ENCODE measurements around the gene HEATR5A. TPM values are rescaled to one million over a fixed set of nuclear protein-coding genes. Genes with fewer than 3 reads are reported as not detected.

Gene HEATR5A
- total and polyA plus RNA-seq, 9 of the 15 experiments (the other 6 are each of a cell fraction or from before 2014, with no cell fraction given): 8.0 to 50.9 (median 23.0) TPM

DNA sequence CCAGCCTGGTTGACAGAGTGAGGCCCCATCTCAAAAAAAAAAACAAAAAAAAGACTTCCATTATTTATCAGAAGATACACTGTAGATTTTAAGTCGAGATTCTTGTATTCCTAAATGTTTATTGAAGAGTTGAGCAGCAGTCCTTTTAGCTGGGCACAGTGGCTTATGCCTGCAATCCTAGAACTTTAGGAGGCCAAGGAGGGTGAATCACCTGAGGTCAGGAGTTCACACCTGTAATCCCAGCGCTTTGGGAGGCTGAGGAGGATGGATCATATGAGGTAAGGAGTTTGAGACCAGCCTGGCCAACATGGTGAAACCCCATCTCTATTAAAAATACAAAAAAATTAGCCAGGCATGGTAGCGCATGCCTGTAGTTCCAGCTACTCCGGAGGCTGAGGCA is 57.6 kb downstream of the HEATR5A start:
- BruUV-seq (replicated peaks): no TSS peak
- FAIRE-seq: no peak
- no peak for ATAC-seq
- Histone ChIP-seq H4K20me1 (replicated peaks; ENCODE audit: control insufficient read depth, insufficient read depth, low read length) (no peaks in the 10 kb centered on the region), H3K9ac (ENCODE audit: insufficient read depth in 1 of 2, low read depth in 2 of 2, low read length in 2 of 2) (no peak overlapping the region), H3K36me3 (ENCODE audit: control insufficient read depth, insufficient read depth, low read length) (peaks cover 14% of the 10 kb centered on the region; the same call in 2 of the 3 replicates), H3K9me1 (ENCODE audit: control insufficient read depth, insufficient read depth, low read length) (no peaks in the 10 kb centered on the region), H3K4me1 (replicated peaks in 1 of 2; ENCODE audit: control insufficient read depth in 2 of 2, insufficient read depth in 2 of 2, low read length in 2 of 2) (no peaks in the 10 kb centered on the region), H3K9me3 (replicated peaks; ENCODE audit: control insufficient read depth, insufficient read depth, low read depth, low read length) (no peaks in the 10 kb centered on the region), H3K79me2 (ENCODE audit: control insufficient read depth, insufficient read depth, low read length) (no peaks in the 10 kb centered on the region), H3K4me2 (ENCODE audit: insufficient read depth, low read length) (no peak overlapping the region), H3K27ac (ENCODE audit: extremely low read depth, low read depth, low read length) (no peak overlapping the region), H3K4me3 (no peak overlapping the region), H3K27me3 (ENCODE audit: control insufficient read depth in 2 of 2, insufficient read depth in 2 of 2, low read length in 2 of 2) (no peaks in the 10 kb centered on the region), H2AFZ (ENCODE audit: low read depth, low read length) (no peak overlapping the region)
- ChIA-PET POLR2A (no interaction called here), CTCF (ENCODE audit: low intra/inter-chr PET ratio) (no interaction called here)
- no peak for DNase-seq (ENCODE audit: extremely low read depth in 1 of 4, low spot score in 3 of 4)
- TF ChIP-seq ESRRB (CRISPR knock-in tag; IDR thresholded peaks at IDR 0.05; ENCODE audit: borderline replicate concordance): no peak
- TF ChIP-seq, protein P1, sequence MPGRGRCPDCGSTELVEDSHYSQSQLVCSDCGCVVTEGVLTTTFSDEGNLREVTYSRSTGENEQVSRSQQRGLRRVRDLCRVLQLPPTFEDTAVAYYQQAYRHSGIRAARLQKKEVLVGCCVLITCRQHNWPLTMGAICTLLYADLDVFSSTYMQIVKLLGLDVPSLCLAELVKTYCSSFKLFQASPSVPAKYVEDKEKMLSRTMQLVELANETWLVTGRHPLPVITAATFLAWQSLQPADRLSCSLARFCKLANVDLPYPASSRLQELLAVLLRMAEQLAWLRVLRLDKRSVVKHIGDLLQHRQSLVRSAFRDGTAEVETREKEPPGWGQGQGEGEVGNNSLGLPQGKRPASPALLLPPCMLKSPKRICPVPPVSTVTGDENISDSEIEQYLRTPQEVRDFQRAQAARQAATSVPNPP (IDR thresholded peaks at IDR 0.05; ENCODE audit: borderline replicate concordance, insufficient read depth, insufficient read length): no peak
- no peak for TF ChIP-seq ILK (tag; IDR thresholded peaks at IDR 0.05; ENCODE audit: borderline replicate concordance, low read depth)
- no peak for TF ChIP-seq IFI16 (CRISPR knock-in tag; IDR thresholded peaks at IDR 0.05)
- no peak for TF ChIP-seq PCBP2 (IDR thresholded peaks at IDR 0.05; ENCODE audit: low read depth, low read length, poor library complexity, severe bottlenecking)
- TF ChIP-seq NBN (IDR thresholded peaks at IDR 0.05; ENCODE audit: low read depth): no peak
- no peak for TF ChIP-seq CTBP1 (IDR thresholded peaks at IDR 0.05; ENCODE audit: borderline replicate concordance)
- TF ChIP-seq ZNF224 (CRISPR knock-in tag; IDR thresholded peaks at IDR 0.05): no peak
- TF ChIP-seq HDAC3 (IDR thresholded peaks at IDR 0.05; ENCODE audit: borderline replicate concordance, partially characterized antibody): no peak
- no peak for TF ChIP-seq ZNF384 (IDR thresholded peaks at IDR 0.05; ENCODE audit: low read depth, low read length)
- TF ChIP-seq ZNF3 (CRISPR knock-in tag; IDR thresholded peaks at IDR 0.05): no peak
- TF ChIP-seq, protein P2, sequence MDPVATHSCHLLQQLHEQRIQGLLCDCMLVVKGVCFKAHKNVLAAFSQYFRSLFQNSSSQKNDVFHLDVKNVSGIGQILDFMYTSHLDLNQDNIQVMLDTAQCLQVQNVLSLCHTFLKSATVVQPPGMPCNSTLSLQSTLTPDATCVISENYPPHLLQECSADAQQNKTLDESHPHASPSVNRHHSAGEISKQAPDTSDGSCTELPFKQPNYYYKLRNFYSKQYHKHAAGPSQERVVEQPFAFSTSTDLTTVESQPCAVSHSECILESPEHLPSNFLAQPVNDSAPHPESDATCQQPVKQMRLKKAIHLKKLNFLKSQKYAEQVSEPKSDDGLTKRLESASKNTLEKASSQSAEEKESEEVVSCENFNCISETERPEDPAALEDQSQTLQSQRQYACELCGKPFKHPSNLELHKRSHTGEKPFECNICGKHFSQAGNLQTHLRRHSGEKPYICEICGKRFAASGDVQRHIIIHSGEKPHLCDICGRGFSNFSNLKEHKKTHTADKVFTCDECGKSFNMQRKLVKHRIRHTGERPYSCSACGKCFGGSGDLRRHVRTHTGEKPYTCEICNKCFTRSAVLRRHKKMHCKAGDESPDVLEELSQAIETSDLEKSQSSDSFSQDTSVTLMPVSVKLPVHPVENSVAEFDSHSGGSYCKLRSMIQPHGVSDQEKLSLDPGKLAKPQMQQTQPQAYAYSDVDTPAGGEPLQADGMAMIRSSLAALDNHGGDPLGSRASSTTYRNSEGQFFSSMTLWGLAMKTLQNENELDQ (CRISPR knock-in tag; IDR thresholded peaks at IDR 0.05; ENCODE audit: borderline replicate concordance): no peak
- no peak for TF ChIP-seq CCNT2 (IDR thresholded peaks at IDR 0.05; ENCODE audit: borderline replicate concordance, extremely low read depth, insufficient read length, low read depth, low read length)
- TF ChIP-seq, protein P3, sequence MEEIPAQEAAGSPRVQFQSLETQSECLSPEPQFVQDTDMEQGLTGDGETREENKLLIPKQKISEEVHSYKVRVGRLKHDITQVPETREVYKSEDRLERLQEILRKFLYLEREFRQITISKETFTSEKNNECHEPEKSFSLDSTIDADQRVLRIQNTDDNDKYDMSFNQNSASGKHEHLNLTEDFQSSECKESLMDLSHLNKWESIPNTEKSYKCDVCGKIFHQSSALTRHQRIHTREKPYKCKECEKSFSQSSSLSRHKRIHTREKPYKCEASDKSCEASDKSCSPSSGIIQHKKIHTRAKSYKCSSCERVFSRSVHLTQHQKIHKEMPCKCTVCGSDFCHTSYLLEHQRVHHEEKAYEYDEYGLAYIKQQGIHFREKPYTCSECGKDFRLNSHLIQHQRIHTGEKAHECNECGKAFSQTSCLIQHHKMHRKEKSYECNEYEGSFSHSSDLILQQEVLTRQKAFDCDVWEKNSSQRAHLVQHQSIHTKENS (CRISPR knock-in tag; IDR thresholded peaks at IDR 0.05): no peak
- intact Hi-C loops (cut with micrococcal nuclease): no loop called here
- 80% methylated on average over 4 of the region's 4 CpGs for WGBS (ENCODE audit: insufficient coverage, low coverage, missing lambda C conversion rate)
- in situ Hi-C loops (cut with MboI): loop anchor here (25.0 kb wide), 1 partner anchor 700 kb away; no protein-coding TSS in a partner anchor
